ENCODE data around the gene DYNC2I2.

GRCh38 chr9:128624566-128624965 is 32.1 kb downstream of the DYNC2I2 start:
- TF ChIP-seq CTCF (conservative IDR thresholded peaks at IDR 0.05; ENCODE audit: low read length) (no peak), EZH2phosphoT487 (IDR thresholded peaks at IDR 0.05; ENCODE audit: borderline replicate concordance, low read depth, low read length) (no peak)

Measured in OCI-LY7 (cell line).